ENCODE results near the gene ARPP19.
"Not testable (repeated sequence)": the region's sequence is repeated elsewhere in the genome, so short reads cannot be mapped to it uniquely, and the experiment has no call there.

ARPP19 gene

GRCh38 chr15:52576692-52577091 lies 7.9 kb upstream of the ARPP19 start:
- no peak for TF ChIP-seq CTCF (IDR thresholded peaks at IDR 0.05; ENCODE audit: control insufficient read depth, extremely low read depth, insufficient read depth)
- no peak overlapping the region for H3K4me3 ChIP-seq (ENCODE audit: low read depth, low read length)
- no peak for DNase-seq (ENCODE audit: low read depth)

GRCh38 chr15:52575573-52575972 lies 6.7 kb upstream of the ARPP19 start:
- DNase-seq (ENCODE audit: low read depth); H3K4me3 ChIP-seq (ENCODE audit: low read depth, low read length): not testable (repeated sequence)

- no peak for TF ChIP-seq CTCF (IDR thresholded peaks at IDR 0.05; ENCODE audit: control insufficient read depth, extremely low read depth, insufficient read depth)
- no peak overlapping the region for H3K4me3 ChIP-seq (ENCODE audit: low read depth, low read length)
These were observed 6.2 kb upstream of the ARPP19 start for GRCh38 chr15:52575072-52575471.

GRCh38 chr15:52574623-52575022 lies 5.8 kb upstream of the ARPP19 start:
- not testable (repeated sequence) for DNase-seq (ENCODE audit: low read depth); H3K4me3 ChIP-seq (ENCODE audit: low read depth, low read length)

More at GRCh38 chr15:52575072-52575471, 6.2 kb upstream of the ARPP19 start:
- DNase-seq (ENCODE audit: low read depth), result no peak

- 0 out of 2 replicates have a peak, but pooled peaks have one; percentile 3 for TF ChIP-seq CTCF (IDR thresholded peaks at IDR 0.05; ENCODE audit: control insufficient read depth, extremely low read depth, insufficient read depth)
- peak overlapping the region; percentile 62 for H3K4me3 ChIP-seq (ENCODE audit: low read depth, low read length)
- DNase-seq (ENCODE audit: low read depth), result no peak
These were observed 794 bp downstream of the ARPP19 start for GRCh38 chr15:52567871-52568600.

GRCh38 chr15:52566889-52567288 lies 1.9 kb downstream of the ARPP19 start:
- no peak for DNase-seq (ENCODE audit: low read depth)
- peak overlapping the region; percentile 62 for H3K4me3 ChIP-seq (ENCODE audit: low read depth, low read length)
- TF ChIP-seq CTCF (IDR thresholded peaks at IDR 0.05; ENCODE audit: control insufficient read depth, extremely low read depth, insufficient read depth), result no peak

- not testable (repeated sequence) for DNase-seq (ENCODE audit: low read depth); H3K4me3 ChIP-seq (ENCODE audit: low read depth, low read length)
These were observed 3.1 kb downstream of the ARPP19 start for GRCh38 chr15:52565417-52566358.

GRCh38 chr15:52563501-52564060 lies 5.2 kb downstream of the ARPP19 start:
- no peak for TF ChIP-seq CTCF (IDR thresholded peaks at IDR 0.05; ENCODE audit: control insufficient read depth, extremely low read depth, insufficient read depth)
- no peak overlapping the region for H3K4me3 ChIP-seq (ENCODE audit: low read depth, low read length)
- peak; percentile 76 for DNase-seq (ENCODE audit: low read depth)
